Measurements from ENCODE around the gene SIL1. TPM values are rescaled to one million over a fixed set of nuclear protein-coding genes. Genes with fewer than 3 reads are reported as not detected.

SIL1 gene
- polyA plus RNA-seq, 3 donors = 25.4 to 35.1 (median 27.9) TPM

GRCh38 chr5:138955671-138956295 lies 242.4 kb downstream of the SIL1 start:
- TF ChIP-seq CTCF (IDR thresholded peaks at IDR 0.05) = no peak
- Histone ChIP-seq H2AFZ (ENCODE audit: insufficient read depth, low read depth, low read length, poor library complexity, severe bottlenecking) (no peak overlapping the region), H4K20me1 (ENCODE audit: insufficient read depth, low read length) (peaks cover 9% of the 10 kb centered on the region), H3K27me3 (ENCODE audit: control insufficient read depth in 2 of 2, insufficient read depth in 2 of 2, low read length in 2 of 2) (no peaks in the 10 kb centered on the region), H3K4me1 (ENCODE audit: control insufficient read depth in 1 of 2, insufficient read depth in 2 of 2, low read length in 2 of 2) (peaks cover 21 to 25% of the 10 kb centered on the region in 2 donors), H3K36me3 (replicated peaks in 1 of 2; ENCODE audit: control insufficient read depth in 1 of 2, insufficient read depth in 2 of 2, low read length in 2 of 2) (peaks cover 6 to 12% of the 10 kb centered on the region in 2 donors), H3K79me2 (ENCODE audit: insufficient read depth, low read length) (no peaks in the 10 kb centered on the region), H3K9ac (ENCODE audit: insufficient read depth, low read length, poor library complexity, severe bottlenecking) (no peak overlapping the region), H3K4me2 (replicated peaks; ENCODE audit: extremely low read depth, low read length, poor library complexity, severe bottlenecking) (no peak overlapping the region), H3K4me3 (replicated peaks in 1 of 3; ENCODE audit: low read depth in 2 of 3, low read length in 3 of 3) (no peak overlapping the region), H3K9me3 (replicated peaks in 1 of 2; ENCODE audit: control insufficient read depth in 1 of 2, insufficient read depth in 1 of 2, low read length in 2 of 2) (no peaks in the 10 kb centered on the region), H3K27ac (ENCODE audit: low read depth in 1 of 2, low read length in 2 of 2) (no peak overlapping the region)
- no peak for DNase-seq
- no peaks in the 10 kb centered on the region for H3K9me3 Mint-ChIP-seq
- peak overlapping the region in 1 of 7 donors; percentile 22 for H3K27ac Mint-ChIP-seq
- peaks cover 7 to 16% of the 10 kb centered on the region in 2 donors for H3K36me3 Mint-ChIP-seq
- no peak overlapping the region for H3K4me3 Mint-ChIP-seq
- intact Hi-C loops (cut with micrococcal nuclease) = no loop called here
- WGBS (ENCODE audit: insufficient coverage) = 100% methylated on average over 9 of the region's 9 CpGs
- H3K4me1 Mint-ChIP-seq = peaks cover 33% of the 10 kb centered on the region
- H3K27me3 Mint-ChIP-seq (ENCODE audit: low read depth in 3 of 3) = peaks cover 0 to 3% (median 0%) of the 10 kb centered on the region in 3 donors

GRCh38 chr5:138955013-138955660 lies 243.0 kb downstream of the SIL1 start:
- intact Hi-C loops (cut with micrococcal nuclease) = no loop called here
- Mint-ChIP-seq H3K27me3 (ENCODE audit: low read depth in 3 of 3) (peaks cover 0 to 3% (median 0%) of the 10 kb centered on the region in 3 donors), H3K4me3 (no peak overlapping the region), H3K36me3 (peaks cover 9 to 19% of the 10 kb centered on the region in 2 donors), H3K4me1 (peaks cover 33% of the 10 kb centered on the region), H3K9me3 (no peaks in the 10 kb centered on the region), H3K27ac (peak overlapping the region in 1 of 7 donors; percentile 48)
- no peaks in the 10 kb centered on the region for H3K27me3 ChIP-seq (ENCODE audit: control insufficient read depth in 2 of 2, insufficient read depth in 2 of 2, low read length in 2 of 2)
- no peak overlapping the region for H3K4me3 ChIP-seq (replicated peaks in 1 of 3; ENCODE audit: low read depth in 2 of 3, low read length in 3 of 3)
- H3K27ac ChIP-seq (ENCODE audit: low read depth in 1 of 2, low read length in 2 of 2) = no peak overlapping the region
- H4K20me1 ChIP-seq (ENCODE audit: insufficient read depth, low read length) = peaks cover 9% of the 10 kb centered on the region
- H3K4me2 ChIP-seq (replicated peaks; ENCODE audit: extremely low read depth, low read length, poor library complexity, severe bottlenecking) = no peak overlapping the region
- WGBS (ENCODE audit: insufficient coverage) = 92% methylated on average over 9 of the region's 12 CpGs
- no peak for TF ChIP-seq CTCF (IDR thresholded peaks at IDR 0.05)
- no peak for DNase-seq
- no peaks in the 10 kb centered on the region for H3K79me2 ChIP-seq (ENCODE audit: insufficient read depth, low read length)
- H3K36me3 ChIP-seq (replicated peaks in 1 of 2; ENCODE audit: control insufficient read depth in 1 of 2, insufficient read depth in 2 of 2, low read length in 2 of 2) = peaks cover 6 to 19% of the 10 kb centered on the region in 2 donors
- H3K9me3 ChIP-seq (replicated peaks in 1 of 2; ENCODE audit: control insufficient read depth in 1 of 2, insufficient read depth in 1 of 2, low read length in 2 of 2) = no peaks in the 10 kb centered on the region
- no peak overlapping the region for H2AFZ ChIP-seq (ENCODE audit: insufficient read depth, low read depth, low read length, poor library complexity, severe bottlenecking)
- no peak overlapping the region for H3K9ac ChIP-seq (ENCODE audit: insufficient read depth, low read length, poor library complexity, severe bottlenecking)
- peaks cover 21 to 25% of the 10 kb centered on the region in 2 donors for H3K4me1 ChIP-seq (ENCODE audit: control insufficient read depth in 1 of 2, insufficient read depth in 2 of 2, low read length in 2 of 2)

Measured in CD14-positive monocyte (primary cell).